ENCODE data around the gene VIPR2.
"Not testable (repeated sequence)": the region's sequence is repeated elsewhere in the genome, so short reads cannot be mapped to it uniquely, and the experiment has no call there.

Gene VIPR2, protein sequence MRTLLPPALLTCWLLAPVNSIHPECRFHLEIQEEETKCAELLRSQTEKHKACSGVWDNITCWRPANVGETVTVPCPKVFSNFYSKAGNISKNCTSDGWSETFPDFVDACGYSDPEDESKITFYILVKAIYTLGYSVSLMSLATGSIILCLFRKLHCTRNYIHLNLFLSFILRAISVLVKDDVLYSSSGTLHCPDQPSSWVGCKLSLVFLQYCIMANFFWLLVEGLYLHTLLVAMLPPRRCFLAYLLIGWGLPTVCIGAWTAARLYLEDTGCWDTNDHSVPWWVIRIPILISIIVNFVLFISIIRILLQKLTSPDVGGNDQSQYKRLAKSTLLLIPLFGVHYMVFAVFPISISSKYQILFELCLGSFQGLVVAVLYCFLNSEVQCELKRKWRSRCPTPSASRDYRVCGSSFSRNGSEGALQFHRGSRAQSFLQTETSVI

DNA sequence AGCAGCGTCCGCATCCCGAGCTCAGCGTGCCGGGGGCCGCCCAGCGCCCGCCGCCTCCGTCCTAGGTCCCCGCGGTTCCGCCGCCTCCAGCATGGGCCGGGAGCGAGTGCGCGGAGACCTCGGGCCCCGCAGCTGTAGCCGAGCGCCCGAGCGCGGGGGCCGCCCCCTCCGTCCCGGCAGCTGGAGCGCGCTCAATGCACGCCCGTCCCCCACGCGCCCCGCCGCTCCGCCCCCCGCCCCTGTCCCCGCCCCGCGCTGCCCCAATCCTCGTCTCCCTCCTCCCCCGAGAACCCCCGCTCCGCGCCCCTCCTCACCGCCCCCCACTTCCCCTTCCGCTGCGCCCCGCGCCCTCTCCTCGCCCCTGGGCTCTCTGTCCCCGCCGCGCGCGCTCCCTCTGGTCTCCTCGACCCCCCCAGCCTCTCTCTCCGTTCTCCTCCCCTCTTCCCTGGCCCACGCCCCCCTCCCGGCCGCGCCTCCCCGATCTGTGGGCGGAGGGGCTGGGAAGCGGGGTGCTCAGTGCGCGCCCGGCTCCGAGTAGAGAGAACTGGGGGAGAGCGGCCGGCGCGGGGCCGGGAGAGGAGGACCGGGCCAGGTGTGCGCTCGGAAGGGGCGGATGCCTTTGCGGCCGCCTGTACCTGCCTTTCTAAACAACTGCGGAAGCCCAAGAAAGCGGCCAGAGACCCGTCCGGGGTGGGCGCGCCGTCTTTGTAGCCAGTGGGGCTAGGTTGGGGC, at the start of gene VIPR2:
TSS of gene VIPR2 (minus strand) at position 110 of the 732 bp plus-strand sequence. CDS start at position 14, 96 bp downstream.
- DNase-seq = no peak

DNA sequence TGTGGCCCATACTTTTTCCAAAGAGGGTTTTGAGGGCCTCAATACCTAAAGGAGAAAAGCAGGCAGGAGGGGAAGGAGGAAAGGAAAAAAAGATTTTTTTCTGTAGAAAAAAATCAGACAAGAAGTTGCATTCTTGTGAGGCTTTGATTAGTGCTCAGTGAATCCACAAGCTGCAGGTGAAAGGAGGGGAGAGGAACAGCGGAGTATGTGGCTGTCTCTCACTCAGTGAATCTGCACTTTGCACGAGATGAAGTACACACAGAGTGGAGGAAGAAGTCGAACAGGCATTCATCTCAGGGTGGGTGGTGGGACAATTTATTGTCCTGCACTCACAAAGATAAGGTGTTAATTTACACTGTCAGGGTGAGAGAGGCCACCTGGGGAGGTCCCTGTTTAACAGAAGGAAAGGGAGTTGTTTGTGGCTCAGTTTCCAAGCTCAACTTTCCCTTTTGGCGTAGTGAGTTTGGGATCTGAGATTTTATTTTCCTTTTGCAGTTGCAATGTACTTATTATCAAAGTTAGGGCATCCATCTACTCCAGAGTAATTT, 49.0 kb upstream of the VIPR2 start:
- no peak for DNase-seq

DNA sequence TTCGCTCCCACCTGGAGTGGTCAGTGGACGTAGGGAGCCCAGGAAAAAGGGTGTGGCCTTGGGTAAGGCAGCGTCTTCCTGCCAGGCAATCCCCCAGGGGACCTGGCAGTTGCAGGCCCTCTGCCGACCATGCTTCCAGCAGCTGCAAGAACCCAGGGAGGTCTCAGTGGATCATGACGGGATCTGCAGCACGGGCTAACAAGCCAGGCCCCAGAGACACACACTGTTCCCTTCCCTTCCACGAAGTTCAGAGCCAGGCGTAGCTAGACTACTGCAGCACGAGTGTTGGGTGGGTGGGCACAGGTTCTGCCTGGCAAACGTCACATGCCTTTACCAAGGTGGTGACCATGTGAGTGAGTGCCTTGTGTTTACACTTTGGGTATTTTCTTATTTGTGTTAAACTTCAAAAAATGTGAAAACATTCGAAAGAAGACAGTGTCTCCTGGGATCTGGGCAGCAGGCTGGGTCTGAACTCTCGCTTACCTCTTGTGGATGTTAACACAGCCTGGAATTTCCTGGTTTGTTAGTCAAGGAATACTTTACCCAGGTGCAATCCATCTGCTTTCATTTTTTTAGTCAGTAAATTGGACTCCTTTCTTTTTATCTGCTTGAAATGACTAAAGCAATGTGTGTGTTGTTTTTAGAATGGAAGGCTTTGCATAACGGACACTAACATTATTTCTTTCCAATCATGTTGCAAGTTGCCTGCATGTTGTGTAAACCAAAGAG, 48.2 kb upstream of the VIPR2 start:
- no peak for DNase-seq

DNA sequence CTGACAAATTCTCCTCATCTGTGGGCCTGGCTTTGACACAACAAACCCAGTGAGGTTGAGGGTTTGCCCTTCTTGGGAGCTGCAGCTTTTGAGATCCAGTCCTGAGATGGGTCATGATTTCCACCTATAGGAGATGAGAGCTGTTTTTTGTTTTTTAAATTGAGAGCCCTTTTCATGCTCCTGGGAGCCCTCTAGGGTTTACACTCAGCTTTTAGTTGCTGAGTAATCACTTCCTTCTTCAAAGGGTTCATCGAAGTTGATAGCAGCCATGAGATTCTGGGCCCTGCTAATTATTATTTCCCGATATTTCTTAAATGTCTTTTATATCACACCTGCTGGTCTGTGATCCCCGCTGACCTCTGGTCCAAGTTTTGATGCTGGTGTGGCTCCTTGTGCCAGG, 47.3 kb upstream of the VIPR2 start:
- no peak for DNase-seq

DNA sequence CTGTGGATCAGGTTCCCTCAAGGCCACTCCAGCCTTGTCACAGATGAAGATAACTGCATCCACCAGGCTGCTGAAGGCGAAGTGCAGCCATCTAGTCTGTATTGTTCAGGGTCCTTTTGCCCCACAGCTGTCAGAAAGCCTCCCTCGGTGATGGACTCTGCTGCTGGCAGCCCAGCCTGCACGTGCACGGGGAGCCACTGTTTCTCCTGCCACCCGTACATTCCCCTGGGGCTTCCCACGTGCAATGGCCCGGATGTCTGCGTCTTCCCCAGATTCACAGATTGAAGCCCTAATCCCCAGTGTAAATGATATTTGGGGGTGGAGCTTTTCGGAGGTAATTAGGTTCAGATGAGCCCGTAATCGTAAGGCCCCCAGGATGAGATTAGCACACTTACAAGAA, 46.6 kb upstream of the VIPR2 start:
- no peak for DNase-seq

DNA sequence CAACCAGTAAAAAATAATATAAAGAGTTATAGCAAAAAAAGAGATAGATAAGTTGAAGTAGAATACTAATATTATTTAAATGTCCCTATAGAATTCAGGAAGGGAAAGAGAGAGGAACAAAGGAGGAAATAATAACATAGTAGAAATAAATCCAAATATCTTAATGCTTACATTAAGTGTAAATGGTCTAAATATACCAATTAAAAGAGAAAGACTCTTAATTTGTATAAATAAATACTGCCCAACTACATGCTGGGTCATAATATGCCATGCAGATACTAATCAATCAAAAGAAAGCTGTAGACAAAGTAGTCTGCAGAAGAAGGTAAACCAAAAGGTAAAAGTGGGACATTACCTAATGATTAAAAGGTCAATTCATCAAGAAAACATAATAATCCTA, 43.3 kb upstream of the VIPR2 start:
- no peak for DNase-seq

DNA sequence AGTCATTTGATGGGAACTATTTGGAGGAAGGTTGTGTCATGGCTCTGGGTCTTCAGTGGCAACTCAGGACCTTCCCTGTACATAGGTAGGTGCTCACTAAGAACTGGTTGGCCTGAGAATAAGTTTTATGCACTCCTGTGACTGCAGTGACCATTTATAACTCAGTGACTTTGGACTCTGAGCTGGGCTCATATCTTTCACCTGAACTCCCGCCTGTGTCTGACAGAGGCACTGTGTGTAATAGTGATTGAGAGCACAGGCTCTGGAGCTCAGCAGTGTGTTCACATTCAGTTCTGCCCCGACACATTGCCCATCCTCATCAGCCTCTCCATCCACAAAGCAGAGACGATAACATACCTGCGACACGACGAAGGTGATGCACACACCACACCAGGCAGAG, 34.6 kb upstream of the VIPR2 start:
- no peak for DNase-seq

DNA sequence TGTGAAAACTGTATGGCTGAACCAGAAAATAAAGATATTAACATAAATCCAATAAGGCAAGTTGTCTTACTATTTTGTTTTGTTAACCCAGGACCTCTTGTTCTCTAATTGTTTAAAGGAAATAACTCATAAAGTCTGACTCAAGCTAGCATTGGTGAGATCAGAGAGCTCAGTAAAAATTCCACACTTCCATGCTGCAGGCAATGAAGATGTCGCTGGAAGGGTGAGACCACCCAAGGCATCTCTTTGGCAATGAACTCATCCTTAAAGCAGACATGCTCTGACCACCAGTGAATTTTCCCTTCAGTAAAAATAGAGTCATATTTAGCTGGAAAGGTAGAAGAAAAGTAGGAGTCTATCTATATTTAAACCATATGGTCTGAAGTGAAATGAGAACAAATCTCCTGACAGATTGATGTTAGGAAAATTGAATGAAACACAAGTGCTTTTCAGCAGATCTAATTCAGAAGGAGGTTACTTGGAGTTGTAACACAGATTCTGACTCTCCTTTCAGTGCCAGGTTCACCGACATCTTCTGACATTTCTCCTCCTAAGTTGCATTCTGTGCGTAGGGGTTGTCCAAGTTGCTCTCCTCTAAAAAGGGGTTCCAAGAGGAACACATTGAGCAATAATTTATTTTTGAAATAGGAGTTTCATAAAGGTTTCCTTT, 32.8 kb upstream of the VIPR2 start:
- DNase-seq = no peak

DNA sequence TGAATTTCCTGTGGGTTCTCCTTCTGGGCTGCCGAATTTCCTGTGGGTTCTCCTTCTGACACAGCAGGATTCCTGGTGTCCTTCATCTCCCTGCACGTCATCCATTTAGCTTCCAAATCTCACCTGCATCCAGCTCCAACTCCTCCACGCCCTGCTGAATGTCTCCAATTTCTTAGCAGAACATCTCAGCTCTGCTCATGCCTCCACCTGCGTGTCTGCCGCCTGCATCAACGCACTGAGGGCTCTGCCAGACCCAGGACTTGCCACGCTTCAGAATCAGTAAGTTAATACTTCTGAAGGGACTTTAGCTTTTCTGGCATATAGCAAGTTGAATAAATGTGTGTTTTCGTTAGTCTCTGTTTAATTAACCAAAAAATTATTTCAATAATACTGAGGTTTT, 31.1 kb upstream of the VIPR2 start:
- no peak for DNase-seq

DNA sequence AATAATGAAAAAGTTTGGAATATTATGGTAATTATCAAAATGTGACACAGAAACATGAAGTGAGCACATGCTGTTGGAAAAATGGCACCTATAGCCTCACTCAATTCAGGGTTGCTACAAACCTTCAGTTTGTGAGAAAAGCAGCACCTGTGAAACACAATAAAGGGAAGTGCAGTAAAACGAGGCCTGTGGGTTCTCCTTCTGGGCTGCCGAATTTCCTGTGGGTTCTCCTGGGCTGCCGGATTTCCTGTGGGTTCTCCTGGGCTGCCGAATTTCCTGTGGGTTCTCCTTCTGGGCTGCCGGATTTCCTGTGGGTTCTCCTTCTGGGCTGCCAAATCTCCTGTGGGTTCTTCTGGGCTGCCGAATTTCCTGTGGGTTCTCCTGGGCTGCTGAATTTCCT, 30.4 kb upstream of the VIPR2 start:
- DNase-seq = not testable (repeated sequence)

DNA sequence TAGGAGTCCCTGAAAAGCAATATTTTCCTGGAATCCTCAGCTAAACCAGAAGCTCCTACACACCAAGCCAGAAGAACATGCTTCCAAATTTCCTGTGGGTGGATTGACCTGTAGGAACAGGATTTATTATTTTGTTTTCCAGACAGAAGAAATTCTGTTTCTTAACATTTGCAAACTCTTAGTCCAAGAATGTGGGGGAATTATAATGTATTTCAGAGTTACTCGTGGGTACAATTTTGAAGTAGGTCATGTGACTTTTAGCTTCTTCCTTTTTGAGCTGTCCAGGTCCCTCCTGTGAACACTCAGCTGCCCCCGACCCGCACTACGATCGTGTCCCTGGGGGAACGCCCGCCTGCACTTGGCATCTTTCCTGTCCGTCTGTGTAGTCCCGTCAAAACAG, 27.7 kb upstream of the VIPR2 start:
- no peak for DNase-seq

DNA sequence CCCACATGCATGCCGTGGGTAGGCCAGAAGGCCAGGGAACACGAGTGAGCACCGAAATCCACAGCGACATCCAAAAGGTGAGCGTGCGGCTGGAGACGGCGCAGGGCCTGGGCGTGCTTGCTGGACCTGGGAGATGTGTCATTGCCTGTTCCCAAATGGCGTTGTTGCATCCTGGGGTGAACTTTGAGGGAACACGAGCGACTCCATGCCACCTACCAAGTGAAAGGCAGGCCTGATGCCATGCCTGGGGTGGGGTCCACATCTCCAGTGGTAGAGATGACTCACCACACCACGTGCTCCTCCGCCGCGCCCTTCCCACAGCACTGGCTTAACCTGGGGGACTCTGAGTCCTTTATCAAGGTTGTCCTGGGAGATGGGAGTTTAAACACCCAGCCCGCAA, 24.7 kb upstream of the VIPR2 start:
- DNase-seq = no peak

DNA sequence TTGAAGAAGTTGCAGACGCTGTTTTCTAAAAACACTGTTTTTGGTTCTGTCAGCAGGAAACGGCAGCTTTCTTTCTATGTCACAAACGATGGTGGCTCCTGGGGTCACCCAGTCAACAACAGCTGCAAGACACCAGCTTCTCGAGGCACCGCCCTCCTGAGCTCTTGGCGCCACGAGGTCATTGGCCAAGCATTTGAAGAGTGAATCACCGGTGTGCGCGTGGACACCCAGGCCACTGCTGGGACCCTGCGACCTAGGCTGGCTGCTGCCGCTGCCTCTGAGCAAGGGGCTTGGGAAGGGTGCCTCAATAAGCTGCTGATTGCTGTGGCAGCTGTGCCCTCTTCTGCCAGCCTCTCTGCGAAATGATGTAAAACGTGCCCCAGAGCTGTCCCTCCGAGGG, 22.5 kb upstream of the VIPR2 start:
- no peak for DNase-seq

DNA sequence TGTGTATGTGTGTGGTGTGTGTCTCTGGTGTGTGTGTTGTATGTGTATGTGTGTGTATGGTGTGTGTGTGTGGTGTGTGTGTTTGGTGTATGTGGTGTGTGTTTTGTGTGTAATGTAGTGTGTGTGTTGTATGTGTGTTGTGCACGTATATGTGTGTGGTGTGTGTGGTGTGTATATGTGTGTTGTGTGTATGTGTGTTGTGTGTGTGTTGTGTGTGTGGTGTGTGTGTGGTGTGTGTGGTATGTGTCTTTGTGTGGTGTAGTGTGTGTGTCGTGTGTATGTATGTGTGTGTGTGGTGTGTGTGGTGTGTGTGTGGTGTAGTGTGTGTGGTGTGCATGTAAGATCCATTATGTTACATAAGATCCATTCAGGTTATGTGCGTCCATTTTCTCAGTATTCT, 21.9 kb upstream of the VIPR2 start:
- DNase-seq = no peak

DNA sequence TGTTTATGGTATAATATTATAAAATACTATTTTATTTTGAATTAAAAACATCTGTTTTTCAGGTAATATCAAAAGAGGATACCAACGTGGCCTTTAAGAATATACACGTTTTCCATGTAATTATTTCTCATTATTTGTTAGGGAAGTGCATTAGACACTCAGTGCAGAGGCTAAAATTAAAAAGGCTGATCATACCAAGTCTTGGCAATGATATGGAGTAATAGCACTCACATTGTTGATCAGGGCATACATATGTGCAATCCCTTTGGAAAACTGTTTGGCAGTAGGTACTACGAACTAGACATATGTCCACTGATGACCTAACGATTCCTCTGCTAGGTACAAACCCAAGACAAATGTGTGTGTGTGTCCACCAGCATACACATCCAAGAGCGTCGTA, 20.7 kb upstream of the VIPR2 start:
- no peak for DNase-seq

DNA sequence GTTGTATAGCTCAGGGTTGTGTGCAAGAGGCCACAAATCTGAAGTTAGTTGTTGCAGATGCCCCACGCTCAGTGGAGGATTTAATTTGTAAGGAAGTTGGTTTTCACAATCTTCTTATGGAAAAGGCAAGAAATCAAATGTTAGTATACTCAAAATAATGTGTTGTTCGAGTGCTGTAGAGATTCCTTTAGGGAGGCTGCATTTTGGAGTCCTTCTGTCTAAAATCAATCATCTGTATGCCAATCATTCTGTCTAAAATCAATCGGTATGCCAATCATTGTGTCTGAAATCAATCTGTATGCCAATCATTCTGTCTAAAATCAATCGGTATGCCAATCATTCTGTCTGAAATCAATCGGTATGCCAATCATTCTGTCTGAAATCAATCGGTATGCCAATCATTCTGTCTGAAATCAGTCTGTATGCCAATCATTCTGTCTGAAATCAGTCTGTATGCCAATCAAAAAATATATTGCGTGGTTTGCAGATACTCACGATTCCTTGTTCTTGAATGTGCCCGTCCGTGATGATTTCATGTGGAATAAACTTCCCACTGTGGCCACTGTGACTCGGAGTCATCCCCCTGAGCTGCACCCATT, 19.1 kb upstream of the VIPR2 start:
- DNase-seq = not testable (repeated sequence)

DNA sequence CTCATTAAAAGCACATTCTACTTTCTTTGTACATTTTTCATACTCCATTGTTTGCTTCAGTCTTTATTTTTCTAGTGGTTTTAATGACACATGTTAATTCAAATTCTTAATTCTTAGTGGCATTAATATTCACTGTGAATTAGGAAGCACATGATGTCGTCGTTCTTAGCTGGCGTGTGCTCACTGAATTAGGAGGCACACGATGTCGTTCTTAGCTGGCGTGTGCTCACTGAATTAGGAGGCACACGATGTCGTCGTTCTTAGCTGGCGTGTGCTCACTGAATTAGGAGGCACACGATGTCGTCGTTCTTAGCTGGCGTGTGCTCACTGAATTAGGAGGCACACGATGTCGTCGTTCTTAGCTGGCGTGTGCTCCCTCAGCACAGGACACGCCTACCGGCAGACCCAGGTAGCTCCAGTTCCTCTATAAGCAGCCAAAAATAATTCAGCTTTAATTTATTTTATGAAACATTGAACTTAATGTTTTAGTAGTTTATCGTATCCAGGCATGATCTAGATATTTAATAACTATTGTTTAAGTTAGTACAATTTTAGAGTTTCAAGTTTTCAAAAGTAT, 17.5 kb upstream of the VIPR2 start:
- DNase-seq = not testable (repeated sequence)

DNA sequence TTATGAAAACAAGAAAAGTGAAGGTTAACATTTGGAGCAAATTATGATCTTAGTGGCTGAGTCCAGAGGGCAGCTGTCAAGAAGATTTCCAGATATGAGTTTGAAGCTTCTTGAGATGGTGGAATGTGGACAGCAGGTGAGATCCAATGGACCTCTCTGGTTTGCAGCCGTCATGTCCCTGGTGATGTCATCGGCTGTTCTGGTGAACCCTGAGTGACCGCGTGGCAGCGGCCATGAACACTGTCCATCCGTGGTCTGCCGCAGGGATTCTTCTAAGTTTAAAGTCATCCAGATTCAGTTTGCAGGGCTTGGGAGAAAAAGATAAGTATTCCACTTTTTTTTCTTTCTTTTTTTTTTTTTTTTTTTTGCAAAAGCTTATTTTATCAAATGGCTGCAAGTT, 15.8 kb upstream of the VIPR2 start:
- no peak for DNase-seq

DNA sequence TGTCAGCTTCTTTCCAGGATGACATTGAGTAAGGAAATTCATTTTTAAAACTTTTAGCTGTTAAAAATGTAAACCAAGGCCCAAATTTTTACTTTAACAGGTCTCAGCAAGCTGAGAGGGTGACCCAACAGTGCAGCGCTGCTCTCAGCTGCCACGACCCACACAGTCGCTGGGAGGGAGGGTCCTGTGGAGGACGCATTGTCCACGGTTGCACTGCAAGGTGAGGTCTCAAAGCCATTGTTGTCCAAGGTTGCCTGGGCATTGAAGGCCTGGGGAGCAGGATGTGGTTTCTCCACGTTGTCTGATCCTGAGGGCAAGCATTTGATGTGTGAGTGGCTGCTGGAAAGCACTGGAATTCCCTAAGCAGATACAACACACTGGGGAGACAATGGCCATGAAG, 15.1 kb upstream of the VIPR2 start:
- no peak for DNase-seq

DNA sequence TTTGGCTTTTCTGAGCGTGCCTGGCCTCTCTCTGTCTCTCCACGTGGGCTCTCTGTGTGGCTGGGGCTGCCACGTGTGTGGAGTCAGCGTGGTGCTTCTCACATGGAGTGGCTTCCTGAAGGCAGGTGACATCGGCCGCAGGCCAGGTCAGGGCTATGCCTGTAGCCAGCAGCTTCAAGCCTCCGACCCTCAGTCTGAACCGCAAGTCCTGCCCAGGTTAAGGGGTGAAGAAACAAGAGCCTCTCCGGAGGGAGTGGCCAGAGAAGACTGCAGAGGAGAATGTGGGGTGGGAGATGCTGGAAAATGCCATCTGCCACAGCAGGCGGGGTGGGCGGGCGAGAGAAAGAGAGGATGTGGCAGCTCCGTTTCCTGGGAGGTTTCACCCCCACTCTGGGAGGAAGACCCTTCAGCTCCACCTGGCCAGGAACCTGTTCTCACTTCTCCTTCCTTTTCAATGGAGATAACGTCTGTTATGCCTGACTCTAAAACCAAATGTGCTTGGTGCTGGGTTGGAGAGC, 14.3 kb upstream of the VIPR2 start:
- no peak for DNase-seq

DNA sequence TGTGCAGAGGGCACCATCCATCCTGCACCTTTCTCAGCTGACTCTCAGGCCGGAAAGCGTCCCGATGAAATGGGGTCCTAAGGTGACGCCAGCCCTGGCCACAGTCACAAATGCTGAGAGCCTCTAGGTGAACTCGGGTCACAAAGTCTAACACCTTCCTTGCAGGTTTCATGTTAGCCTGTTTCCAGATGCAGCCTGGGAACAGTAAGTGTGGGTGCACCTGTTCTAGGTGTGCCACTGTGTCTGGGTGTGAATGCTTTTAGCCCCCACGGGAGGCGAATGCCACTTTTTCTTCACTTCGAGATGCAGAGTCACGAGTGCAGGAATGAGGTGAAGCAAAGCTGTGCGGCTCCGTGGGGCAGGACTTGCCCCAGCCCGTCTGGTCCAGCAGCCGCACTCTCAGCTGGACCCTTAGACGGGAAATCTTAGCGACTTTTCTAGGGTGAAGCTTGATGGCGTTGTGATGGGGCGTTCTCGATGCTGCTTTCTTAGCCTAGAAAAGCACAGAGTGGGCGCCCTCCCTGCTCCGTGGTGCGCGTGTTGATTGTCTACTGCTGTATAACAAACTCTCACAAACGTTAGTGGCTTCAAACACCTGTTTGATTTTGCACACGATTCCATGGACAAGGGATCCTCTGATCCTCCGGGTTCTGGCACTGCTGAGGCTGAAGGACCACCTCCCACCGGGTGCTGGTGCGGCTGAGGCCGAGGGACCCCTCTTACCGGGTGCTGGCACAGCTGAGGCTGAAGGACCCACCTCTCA, 13.6 kb upstream of the VIPR2 start:
- no peak for DNase-seq

Measured in cortex of kidney (tissue), 1 donor.